Putamen (tissue), 1 donor: ENCODE results near the gene MTOR.
"Not testable (repeated sequence)": the region's sequence is repeated elsewhere in the genome, so short reads cannot be mapped to it uniquely, and the experiment has no call there.

Experiments
- DNase-seq: peaks from one replicate; pipeline ENCODE4 v3.0.0-alpha.2; 2016; ENCODE audit warnings: low spot score

MTOR gene

DNA sequence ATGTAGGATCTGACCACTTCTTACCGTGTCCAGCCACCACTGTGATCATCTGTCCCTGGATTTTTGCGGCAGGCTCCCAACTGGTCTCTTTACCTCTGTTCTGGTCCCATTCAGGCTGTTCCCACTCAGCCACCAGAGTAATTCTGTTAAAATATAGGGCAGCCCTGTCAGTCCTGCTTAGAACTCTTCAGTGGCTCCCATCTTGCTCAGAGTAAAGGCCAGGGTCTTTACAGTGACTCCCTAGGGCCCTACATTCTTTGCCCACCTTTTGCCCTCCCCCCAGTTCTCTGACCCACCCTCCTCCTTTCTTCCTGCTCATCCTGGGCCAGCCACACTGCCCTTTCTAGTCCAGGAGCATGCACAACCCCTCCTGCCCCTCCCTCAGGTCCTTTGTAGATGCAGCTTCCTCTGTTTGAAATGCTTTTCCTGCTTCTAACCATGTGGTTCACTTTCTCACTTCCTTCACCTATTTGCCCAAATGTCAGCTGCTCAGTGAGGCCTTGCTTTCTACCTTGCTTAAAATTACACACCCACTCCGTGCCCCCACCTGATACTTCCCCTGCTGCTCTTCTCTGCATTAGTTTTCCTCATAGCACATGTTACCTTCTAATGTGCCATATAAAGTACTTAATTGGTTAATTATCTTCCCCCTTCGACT, 18.5 kb upstream of the MTOR start:
- DNase-seq: peak; percentile 47

DNA sequence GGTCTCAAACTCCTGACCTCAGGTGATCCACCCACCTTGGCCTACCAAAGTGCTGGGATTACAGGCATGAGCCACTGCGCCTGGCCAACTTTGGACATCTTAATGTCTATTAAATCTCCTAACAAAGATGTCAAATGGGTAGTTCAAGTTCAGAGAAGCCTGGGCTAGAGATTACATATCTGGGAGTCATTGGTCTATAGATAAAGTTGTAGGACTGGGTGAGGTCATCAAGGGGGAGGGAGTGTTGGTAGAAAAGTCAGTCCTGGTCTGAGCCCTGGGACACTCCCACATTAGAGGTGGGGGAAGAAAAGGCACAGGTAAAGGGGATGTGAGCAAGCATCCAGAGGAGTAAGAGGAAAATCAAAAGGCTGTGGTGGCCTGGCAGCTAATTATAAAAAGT, 17.3 kb upstream of the MTOR start:
- DNase-seq: no peak

DNA sequence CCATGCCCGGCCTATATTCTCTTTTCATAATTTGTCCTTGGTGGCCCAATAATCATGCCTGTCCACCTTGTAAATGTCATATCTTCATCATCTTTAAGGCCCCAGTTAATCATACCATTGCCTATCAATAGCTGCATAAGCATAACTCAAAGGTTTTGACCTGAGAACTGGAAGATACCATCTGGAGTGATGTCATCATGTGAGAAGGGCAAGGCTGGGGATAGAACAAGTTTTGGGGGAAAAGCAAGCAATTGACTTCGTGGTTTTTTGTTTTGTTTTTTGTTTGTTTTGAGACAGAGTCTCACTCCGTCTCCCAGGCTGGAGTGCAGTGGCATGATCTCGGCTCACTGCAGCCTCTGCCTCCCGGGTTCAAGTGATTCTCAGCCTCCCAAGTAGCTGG, 16.8 kb upstream of the MTOR start:
- DNase-seq: no peak

DNA sequence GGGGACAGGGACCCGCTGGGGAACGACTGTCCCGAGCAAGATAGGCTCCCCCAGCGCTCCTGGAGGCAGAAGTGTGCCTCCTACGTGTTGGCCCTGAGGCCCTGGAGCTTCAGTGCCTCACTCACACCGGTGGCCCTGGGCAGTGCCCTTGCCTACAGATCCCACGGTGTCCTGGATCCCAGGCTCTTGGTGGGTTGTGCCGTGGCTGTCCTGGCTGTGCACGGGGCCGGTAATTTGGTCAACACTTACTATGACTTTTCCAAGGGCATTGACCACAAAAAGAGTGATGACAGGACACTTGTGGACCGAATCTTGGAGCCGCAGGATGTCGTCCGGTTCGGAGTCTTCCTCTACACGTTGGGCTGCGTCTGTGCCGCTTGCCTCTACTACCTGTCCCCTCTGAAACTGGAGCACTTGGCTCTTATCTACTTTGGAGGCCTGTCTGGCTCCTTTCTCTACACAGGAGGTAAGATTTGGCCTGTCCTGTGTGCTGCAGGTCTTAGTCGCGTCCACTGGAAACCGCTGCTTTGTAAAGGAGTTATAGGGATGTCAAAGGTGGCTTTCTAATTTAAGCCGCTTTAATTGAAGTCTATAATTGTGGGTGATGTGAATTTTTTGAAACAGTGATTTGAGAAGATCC, 11.4 kb upstream of the MTOR start:
- DNase-seq: no peak

DNA sequence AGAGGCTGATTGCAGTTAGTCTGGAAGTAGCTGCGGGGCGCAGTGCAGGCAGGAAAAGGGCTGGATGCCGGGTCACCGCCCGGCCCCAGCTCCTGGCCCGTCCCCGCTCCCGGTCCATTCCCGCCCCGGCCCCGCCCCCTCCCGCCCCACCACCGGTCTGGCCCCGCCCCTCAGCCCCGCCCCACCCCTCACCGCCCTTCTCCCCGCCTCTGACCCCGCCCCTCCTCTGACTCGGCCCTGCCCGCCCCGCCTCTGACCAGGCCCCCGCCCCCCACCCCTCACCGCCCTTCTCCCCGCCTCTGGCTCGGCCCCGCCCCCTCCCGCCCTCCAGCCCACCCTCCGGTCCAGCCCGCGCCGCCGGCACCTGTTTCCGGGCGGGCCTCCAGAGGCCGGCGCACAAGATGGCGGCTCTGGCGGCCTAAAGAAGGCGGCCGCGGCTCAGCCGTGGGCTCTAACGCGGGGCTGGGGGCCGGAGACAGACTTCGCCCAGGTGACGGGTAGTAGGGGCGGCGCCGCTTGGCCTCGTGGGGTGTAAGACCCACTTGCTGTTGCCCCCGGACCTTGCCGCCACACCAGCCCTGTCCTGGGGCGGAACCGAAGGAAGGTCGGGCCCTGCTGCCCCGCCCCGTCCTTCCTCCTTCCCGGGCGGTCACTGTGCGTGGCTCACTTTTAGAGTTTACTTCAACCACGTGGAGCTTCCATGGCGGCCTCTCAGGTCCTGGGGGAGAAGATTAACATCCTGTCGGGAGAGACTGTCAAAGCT, 10.7 kb upstream of the MTOR start, which contains the start of gene UBIAD1:
TSS of gene UBIAD1 (plus strand) at position 367 of the 763 bp plus-strand sequence. CDS start at position 701, 334 bp downstream.
- peak; percentile 90 for DNase-seq

DNA sequence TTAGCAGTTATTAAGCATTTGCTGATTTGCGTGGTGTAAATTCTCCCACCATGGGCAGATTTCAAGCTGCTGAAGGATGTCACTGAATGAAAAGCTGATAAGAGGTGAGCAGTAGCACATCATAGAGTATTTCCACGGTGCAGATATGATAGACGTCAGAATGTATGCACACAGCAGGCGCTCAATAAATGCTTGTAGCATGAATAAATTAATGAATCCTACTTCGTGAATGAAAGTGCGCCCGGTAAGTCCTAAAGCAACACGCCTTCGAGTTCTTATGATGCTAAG, 10.1 kb upstream of the MTOR start:
- no peak for DNase-seq

DNA sequence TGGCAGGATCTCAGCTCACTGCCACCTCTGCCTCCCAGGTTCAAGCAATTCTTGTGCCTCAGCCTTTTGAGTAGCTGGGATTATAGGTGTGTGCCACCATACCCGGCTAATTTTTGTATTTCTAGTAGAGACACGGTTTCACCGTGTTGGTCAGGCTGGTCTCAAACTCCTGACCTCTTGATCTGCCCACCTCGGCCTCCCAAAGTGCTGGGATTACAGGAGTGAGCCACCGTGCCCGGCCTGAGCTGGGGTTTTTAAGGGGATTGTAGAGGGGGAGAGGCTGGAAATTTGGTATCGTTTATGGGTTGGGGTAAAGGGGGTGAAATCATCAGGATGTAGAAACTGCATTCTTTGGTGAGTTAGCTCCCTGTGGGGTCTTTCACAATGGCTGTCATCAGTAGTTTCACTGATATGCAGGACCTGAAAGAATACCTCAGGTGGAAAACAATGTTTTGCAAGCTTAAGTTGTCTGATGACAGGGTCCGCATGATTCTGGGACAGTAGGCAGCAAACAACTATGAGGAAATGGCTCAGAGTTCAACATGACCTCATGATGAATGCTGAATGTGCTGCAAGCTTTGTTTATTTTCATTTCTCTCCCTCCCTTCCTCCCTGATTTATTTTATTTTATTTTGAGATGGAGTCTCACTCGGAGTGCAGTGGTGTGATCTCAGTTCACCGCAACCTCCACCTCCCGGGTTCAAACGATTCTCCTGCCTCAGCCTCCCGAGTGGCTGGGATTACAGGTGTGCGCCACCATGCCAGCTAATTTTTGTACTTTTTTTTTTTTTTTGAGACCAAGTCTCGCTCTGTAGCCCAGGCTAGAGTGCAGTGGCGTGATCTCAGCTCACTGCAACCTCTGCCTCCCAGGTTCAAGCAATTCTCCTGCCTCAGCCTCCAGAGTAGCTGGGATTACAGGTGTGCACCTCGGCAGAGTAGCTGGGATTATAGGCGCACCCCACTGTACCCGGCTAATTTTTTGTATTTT, 5.3 kb upstream of the MTOR start:
- not testable (repeated sequence) for DNase-seq

DNA sequence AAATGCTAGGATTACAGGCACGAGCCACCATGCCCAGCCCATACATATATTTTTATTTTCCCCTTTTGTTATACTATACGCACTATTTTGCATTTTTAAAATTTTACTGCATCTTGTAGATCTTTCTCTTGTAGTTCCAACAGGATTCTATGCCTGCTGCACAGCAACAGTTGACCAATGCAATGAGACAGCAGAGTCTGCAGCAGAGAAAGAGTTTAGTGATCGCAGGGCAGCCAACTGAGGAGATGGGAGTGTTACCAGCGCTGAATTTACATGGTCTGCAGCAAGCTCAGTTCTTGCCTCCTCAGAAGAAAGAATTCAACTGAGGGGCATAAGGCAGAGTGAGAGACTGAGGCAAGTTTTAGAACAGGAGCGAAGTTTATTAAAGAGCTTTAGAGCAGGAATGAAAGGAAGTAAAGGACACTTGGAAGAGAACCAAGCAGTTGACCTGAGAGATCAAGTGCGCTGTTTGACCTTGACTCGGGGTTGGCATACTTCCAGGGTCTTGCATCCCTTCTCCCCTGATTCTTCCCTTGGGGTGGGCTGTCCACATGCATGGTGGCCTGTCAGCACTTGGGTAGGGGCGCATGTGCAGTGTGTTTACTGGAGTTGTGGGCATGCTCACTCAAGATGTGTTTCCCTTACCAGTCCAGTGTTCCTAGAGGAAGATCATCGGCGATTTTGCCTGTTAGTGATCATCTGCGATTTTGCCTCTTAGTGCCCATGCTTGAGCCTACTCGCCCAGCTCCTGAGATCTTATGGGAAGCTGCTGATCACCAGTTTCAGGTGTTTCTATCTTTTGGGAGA, 4.1 kb upstream of the MTOR start:
- no peak for DNase-seq

DNA sequence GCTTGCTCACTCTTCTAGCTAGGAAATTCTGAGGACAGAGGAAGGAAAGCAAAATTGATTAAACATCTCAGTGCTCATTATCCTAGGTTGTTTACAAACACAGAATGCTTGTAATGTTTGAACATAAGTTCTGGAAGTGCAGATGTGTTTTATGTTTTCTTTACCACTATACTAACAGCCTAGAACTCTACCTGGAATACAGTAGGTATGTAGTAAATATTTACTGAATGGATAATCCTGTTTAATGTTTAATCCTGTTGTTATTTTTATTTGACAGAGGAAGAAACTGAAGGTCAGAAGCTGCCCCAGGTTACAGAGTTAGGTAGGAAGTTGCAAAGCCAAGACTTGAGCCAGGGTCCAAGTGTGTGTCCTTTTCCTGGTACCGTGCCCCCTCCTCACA, 6.1 kb downstream of the MTOR start:
- DNase-seq: no peak

DNA sequence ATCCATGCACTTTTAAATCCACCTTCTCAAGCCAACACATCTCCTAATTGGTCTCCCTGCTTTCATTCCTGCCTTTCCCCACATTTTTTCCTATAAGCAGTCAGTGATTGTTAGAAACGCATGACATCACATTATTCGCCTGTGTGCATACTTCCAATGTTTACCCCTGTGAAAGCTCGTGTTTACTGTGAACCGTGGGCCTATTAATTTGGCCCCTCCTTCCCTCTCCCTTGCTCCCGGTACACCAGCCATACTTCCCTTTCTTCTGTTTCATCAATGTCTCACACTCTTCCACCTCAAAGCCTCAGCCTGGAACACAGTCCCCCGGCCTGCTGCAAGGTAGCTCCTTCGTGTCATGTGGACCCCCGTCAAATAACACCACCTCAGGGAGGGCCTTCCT, 9.1 kb downstream of the MTOR start:
- no peak for DNase-seq

DNA sequence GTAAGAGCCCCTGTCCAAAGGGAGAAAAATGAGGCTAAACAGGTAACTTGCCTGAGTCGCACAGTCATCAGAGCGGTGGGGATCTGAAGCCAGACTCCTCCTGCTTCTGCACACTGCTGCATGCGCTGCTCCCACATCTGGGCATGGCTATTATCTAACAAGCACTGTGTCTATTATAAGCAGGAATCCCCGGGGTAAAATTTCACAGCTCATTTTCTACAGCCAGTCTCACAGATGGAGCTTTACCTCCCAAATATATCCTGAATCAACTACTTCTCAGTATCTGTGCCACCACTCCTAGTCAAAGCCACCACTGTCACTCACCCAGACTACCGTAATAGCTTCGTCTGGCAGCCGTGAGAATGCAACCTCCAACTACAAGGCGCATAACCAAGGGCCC, 9.8 kb downstream of the MTOR start:
- no peak for DNase-seq

DNA sequence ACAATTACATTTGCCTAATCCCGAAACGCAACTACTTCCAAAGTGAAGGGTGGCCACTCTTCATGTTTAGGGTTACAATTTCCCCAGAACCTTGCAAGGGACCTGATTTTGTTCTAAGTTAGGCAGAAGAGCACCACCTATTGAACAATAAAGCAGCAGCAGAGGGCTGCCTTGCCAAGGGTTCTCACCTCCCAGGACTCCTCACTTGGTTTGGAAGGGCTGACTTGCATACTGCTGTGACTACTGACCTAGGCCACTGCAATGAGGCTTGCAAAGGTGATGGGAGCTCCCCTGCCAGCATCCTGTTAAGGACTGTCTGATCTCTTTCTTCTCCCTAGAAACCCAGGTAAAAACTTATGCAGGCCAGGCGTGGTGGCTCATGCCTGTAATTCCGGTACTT, 14.2 kb downstream of the MTOR start:
- no peak for DNase-seq

DNA sequence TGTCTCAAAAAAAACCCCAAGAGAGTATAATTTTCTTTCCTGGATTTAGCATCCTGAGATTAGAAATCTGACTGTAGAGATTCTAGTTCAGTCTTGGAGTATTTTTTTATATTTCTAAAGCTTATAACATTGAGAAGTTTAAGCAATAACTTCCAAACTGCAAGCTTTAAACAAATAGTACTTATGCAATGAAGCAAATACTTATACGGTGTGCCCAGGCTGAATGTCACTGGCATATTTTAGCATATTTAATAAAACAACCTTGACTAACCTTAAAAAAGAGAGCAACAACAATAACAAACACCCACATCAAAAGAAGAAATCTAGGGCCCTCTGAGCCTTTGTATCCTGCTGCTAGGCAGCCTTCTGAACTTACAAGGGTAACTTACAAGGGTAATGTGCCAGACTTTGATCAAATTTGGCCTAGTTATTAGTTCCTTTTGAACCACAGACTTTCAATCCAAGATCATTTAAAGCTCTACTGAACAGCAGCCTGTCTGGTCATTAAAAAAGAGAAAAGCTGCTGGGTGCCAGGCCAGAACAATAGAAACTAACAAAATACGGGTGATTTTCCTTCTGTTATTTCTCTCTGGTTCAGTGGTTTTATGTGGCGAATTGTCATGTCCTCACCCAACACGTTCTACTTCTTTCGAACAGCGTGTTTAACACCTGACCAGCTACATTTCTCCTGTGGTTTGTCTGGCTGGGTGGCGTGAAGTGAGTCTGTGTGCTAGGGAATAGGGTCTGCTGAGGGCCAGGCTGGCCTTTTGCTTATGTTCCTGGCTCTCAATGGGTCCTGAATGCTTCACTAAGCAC, 16.2 kb downstream of the MTOR start:
- DNase-seq: peak; percentile 31

DNA sequence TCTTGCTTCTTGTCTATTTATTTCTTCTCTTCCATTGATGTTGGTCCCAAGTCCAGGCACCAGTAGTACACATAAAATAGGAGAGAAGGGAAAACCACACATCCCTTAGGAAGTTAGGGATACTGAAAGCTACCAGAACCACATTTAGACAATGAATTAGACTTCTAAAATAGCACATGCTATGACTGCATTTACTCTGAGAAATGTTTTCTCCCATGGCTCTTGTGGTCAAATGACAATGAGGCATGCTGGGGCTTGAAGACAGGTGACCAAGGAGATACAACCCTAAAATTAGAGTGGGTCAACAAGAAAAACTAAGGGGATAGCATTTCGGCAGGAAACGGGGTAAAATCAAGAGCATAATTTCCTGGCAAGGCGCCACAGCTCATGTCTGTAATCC, 17.1 kb downstream of the MTOR start:
- DNase-seq: no peak

DNA sequence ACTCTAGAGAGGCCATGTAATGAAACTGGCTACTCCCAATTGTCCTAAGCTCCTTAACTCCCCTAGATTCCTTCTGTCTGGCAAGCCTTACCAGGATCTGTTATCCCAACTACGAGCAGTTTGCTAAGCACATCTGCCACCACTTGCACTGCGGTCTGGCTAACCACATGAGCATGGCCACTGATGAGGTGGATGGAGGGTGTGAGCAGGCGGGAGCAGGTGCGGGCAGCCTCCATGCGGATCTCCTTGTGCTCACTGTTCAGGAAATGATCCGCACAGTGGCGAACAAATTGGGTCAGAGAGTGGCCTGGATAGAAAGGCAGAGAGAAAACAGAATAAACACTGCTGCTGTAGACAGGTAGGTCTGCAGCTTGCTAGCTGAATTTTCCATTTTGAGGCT, 24.0 kb downstream of the MTOR start:
- no peak for DNase-seq

DNA sequence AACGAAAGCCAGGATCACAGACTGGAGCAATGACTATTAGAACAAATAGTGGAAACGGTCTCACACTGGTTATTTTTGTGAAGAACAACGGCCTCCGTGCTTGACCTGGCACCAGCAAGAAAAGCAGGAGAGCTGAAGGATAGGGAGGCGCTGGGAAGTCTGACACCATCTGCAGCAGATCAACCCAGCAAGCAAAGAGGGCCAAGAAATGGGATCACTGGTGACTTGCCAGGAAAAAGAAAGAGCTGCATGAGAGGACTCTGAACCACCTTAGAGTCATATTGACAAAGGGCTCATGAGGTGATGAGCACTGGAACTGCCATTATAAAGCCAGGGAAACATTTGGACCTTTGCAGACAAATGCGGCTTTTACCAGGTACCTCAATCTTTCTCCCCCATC, 25.0 kb downstream of the MTOR start:
- no peak for DNase-seq

DNA sequence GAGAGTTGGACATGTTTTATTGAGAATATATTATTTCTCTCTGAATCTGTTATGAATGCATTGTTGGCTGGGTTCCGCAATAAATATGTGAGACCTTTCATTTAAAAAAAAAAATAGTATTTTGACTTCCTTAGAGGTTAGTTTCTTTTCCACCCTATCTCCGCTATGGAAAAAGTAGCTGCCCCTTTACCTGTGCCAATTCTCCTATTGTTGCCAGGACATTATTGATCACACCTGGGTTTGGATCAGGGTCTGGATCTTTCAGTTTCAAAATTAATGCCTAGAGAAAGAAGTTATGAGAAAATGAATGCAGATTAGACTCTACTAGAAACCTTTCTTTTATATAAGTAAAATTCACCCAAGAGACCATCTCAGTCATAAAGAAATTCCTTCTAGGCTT, 29.1 kb downstream of the MTOR start:
- DNase-seq: no peak

DNA sequence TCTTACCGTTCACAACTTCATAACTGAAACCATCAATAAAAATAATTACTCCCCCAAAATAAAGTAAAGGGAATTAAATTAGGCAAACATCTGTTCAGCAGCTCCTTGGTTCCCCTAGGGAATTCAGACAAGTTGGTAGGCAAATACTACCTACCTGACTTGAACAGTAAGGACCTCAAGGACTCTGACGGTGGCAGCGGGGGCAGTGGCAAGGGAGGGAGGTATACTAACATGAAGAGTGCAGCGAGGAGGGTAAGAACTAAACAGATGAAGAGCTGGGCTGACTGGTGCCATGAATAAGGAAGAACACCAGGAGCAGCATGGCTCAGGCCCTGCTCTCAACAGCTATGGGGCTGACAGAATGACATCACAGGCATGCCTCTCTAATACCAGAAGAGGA, 33.1 kb downstream of the MTOR start:
- DNase-seq: no peak

DNA sequence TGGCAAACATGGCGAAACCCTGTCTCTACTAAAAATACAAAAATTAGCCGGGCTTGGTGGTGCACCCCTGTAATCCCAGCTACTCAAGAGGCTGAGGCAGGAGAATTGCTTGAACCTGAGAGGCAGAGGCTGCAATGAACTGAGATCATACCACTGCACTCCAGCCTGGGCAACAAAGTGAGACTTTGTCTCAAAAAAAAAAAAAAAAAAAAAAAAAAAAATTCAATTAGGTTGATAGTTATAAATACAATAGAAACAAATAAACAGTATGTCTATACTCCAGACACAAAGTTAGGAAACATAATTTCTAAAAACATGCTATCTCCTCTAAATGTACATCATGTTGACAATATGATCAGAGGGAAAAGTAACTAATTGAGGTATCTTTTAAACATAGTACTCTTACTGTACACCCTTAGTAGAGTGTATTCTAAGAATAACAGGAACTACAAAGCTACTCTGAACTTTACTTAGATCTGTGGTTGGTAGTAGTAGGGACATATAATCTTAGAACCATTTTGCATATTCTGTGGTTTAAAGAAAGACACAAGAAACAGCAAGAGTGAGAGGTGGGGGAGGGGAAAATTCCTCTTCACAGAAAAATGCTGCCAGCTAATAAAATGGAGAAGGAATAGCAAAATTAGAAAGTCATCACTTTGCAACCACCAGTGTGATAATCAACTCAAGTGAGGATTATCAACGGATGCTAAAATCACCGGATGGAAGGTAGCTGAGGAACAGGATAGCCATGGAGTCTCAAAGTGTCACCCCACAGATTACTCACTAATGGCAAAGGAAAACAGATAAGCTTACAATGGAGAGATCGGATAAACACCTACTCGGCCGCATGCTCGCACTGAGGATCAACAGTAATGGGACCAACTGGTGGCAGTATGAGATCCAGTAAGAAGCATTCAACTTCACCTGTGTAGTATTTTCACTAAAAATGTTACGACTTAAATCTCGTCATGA, 35.0 kb downstream of the MTOR start:
- no peak for DNase-seq
